ENCODE data around the gene MMD. TPM values are rescaled to one million over a fixed set of nuclear protein-coding genes. Genes with fewer than 3 reads are reported as not detected.

The MMD gene
- 17.3 to 23.0 TPM (median 21.7 TPM) in 5 replicates for total RNA-seq (2022; extraction: Qiagen RNA extraction; ENCODE audit: low read depth)

GRCh38 chr17:55421179-55421934 is at the start of gene MMD:
Gene MMD, minus strand, starts transcription at chr17:55421835. Its CDS starts 140 bp downstream, at chr17:55421695.

Other genes starting within 250 kb of the MMD start
- gene HLF, start 156.9 kb downstream of the MMD start, total RNA-seq (2022; extraction: Qiagen RNA extraction; ENCODE audit: low read depth), result 0.05 to 0.42 TPM (median 0.19 TPM) in 5 replicates
- gene SMIM36, start 89.6 kb upstream of the MMD start, total RNA-seq (2022; extraction: Qiagen RNA extraction; ENCODE audit: low read depth), result not detected in 5 replicates

All from A549 treated with RU486 at 1 μM for 4 hours (cell line).